Measurements from ENCODE around the gene KCNQ1.

KCNQ1 gene

GRCh38 chr11:2592559-2593392, 148.0 kb downstream of the KCNQ1 start:
- Histone ChIP-seq H3K27ac (ENCODE audit: insufficient read depth, low read length, poor library complexity, severe bottlenecking) (no peak overlapping the region), H3K36me3 (ENCODE audit: control insufficient read depth, insufficient read depth, low read length) (peaks cover 20% of the 10 kb centered on the region), H3K27me3 (replicated peaks; ENCODE audit: control insufficient read depth, insufficient read depth, low read length, poor library complexity, severe bottlenecking) (no peaks in the 10 kb centered on the region), H3K4me1 (ENCODE audit: control insufficient read depth, insufficient read depth, low read length, poor library complexity, severe bottlenecking) (no peaks in the 10 kb centered on the region), H3K4me3 (ENCODE audit: insufficient read depth, low read depth, low read length, poor library complexity, severe bottlenecking) (no peak overlapping the region), H3K9me3 (ENCODE audit: control insufficient read depth, low read length) (no peaks in the 10 kb centered on the region)
- DNase-seq: no peak

GRCh38 chr11:2593393-2593950, 148.7 kb downstream of the KCNQ1 start:
- DNase-seq: no peak

GRCh38 chr11:2594267-2594666, 149.5 kb downstream of the KCNQ1 start:
- no peak for DNase-seq
- Histone ChIP-seq H3K27me3 (replicated peaks; ENCODE audit: control insufficient read depth, insufficient read depth, low read length, poor library complexity, severe bottlenecking) (no peaks in the 10 kb centered on the region), H3K4me3 (ENCODE audit: insufficient read depth, low read depth, low read length, poor library complexity, severe bottlenecking) (no peak overlapping the region), H3K9me3 (ENCODE audit: control insufficient read depth, low read length) (no peaks in the 10 kb centered on the region), H3K4me1 (ENCODE audit: control insufficient read depth, insufficient read depth, low read length, poor library complexity, severe bottlenecking) (no peaks in the 10 kb centered on the region), H3K36me3 (ENCODE audit: control insufficient read depth, insufficient read depth, low read length) (peaks cover 13% of the 10 kb centered on the region), H3K27ac (ENCODE audit: insufficient read depth, low read length, poor library complexity, severe bottlenecking) (no peak overlapping the region)

More at GRCh38 chr11:2593393-2593950, 148.7 kb downstream of the KCNQ1 start:
- H3K4me1 ChIP-seq (ENCODE audit: control insufficient read depth, insufficient read depth, low read length, poor library complexity, severe bottlenecking): no peaks in the 10 kb centered on the region
- H3K9me3 ChIP-seq (ENCODE audit: control insufficient read depth, low read length): no peaks in the 10 kb centered on the region
- no peak overlapping the region for H3K4me3 ChIP-seq (ENCODE audit: insufficient read depth, low read depth, low read length, poor library complexity, severe bottlenecking)
- H3K27me3 ChIP-seq (replicated peaks; ENCODE audit: control insufficient read depth, insufficient read depth, low read length, poor library complexity, severe bottlenecking): no peaks in the 10 kb centered on the region
- H3K36me3 ChIP-seq (ENCODE audit: control insufficient read depth, insufficient read depth, low read length): peaks cover 20% of the 10 kb centered on the region
- no peak overlapping the region for H3K27ac ChIP-seq (ENCODE audit: insufficient read depth, low read length, poor library complexity, severe bottlenecking)

- Histone ChIP-seq H3K36me3 (ENCODE audit: control insufficient read depth, insufficient read depth, low read length) (peaks cover 6% of the 10 kb centered on the region), H3K4me3 (ENCODE audit: insufficient read depth, low read depth, low read length, poor library complexity, severe bottlenecking) (no peak overlapping the region), H3K9me3 (ENCODE audit: control insufficient read depth, low read length) (no peaks in the 10 kb centered on the region), H3K27me3 (replicated peaks; ENCODE audit: control insufficient read depth, insufficient read depth, low read length, poor library complexity, severe bottlenecking) (no peaks in the 10 kb centered on the region), H3K4me1 (ENCODE audit: control insufficient read depth, insufficient read depth, low read length, poor library complexity, severe bottlenecking) (no peaks in the 10 kb centered on the region), H3K27ac (ENCODE audit: insufficient read depth, low read length, poor library complexity, severe bottlenecking) (no peak overlapping the region)
- no peak for DNase-seq
Measured at GRCh38 chr11:2595204-2595603, 150.4 kb downstream of the KCNQ1 start.

GRCh38 chr11:2599561-2600189, 154.9 kb downstream of the KCNQ1 start:
- no peak overlapping the region for H3K27ac ChIP-seq (ENCODE audit: insufficient read depth, low read length, poor library complexity, severe bottlenecking)
- no peaks in the 10 kb centered on the region for H3K36me3 ChIP-seq (ENCODE audit: control insufficient read depth, insufficient read depth, low read length)
- no peaks in the 10 kb centered on the region for H3K27me3 ChIP-seq (replicated peaks; ENCODE audit: control insufficient read depth, insufficient read depth, low read length, poor library complexity, severe bottlenecking)
- no peaks in the 10 kb centered on the region for H3K9me3 ChIP-seq (ENCODE audit: control insufficient read depth, low read length)
- no peak overlapping the region for H3K4me3 ChIP-seq (ENCODE audit: insufficient read depth, low read depth, low read length, poor library complexity, severe bottlenecking)
- no peak for DNase-seq
- no peaks in the 10 kb centered on the region for H3K4me1 ChIP-seq (ENCODE audit: control insufficient read depth, insufficient read depth, low read length, poor library complexity, severe bottlenecking)

- Histone ChIP-seq H3K36me3 (ENCODE audit: control insufficient read depth, insufficient read depth, low read length) (no peaks in the 10 kb centered on the region), H3K4me1 (ENCODE audit: control insufficient read depth, insufficient read depth, low read length, poor library complexity, severe bottlenecking) (no peaks in the 10 kb centered on the region), H3K27ac (ENCODE audit: insufficient read depth, low read length, poor library complexity, severe bottlenecking) (no peak overlapping the region), H3K9me3 (ENCODE audit: control insufficient read depth, low read length) (peaks cover 3% of the 10 kb centered on the region), H3K4me3 (ENCODE audit: insufficient read depth, low read depth, low read length, poor library complexity, severe bottlenecking) (no peak overlapping the region), H3K27me3 (replicated peaks; ENCODE audit: control insufficient read depth, insufficient read depth, low read length, poor library complexity, severe bottlenecking) (no peaks in the 10 kb centered on the region)
- DNase-seq: no peak
Measured at GRCh38 chr11:2609345-2609744, 164.5 kb downstream of the KCNQ1 start.

GRCh38 chr11:2612884-2613571, 168.2 kb downstream of the KCNQ1 start:
- DNase-seq: no peak
- no peaks in the 10 kb centered on the region for H3K36me3 ChIP-seq (ENCODE audit: control insufficient read depth, insufficient read depth, low read length)
- no peak overlapping the region for H3K27ac ChIP-seq (ENCODE audit: insufficient read depth, low read length, poor library complexity, severe bottlenecking)

GRCh38 chr11:2621894-2622293, 177.1 kb downstream of the KCNQ1 start:
- no peak for DNase-seq

More at GRCh38 chr11:2612884-2613571, 168.2 kb downstream of the KCNQ1 start:
- H3K4me1 ChIP-seq (ENCODE audit: control insufficient read depth, insufficient read depth, low read length, poor library complexity, severe bottlenecking): no peaks in the 10 kb centered on the region
- H3K9me3 ChIP-seq (ENCODE audit: control insufficient read depth, low read length): peaks cover 3% of the 10 kb centered on the region
- no peak overlapping the region for H3K4me3 ChIP-seq (ENCODE audit: insufficient read depth, low read depth, low read length, poor library complexity, severe bottlenecking)
- H3K27me3 ChIP-seq (replicated peaks; ENCODE audit: control insufficient read depth, insufficient read depth, low read length, poor library complexity, severe bottlenecking): no peaks in the 10 kb centered on the region

GRCh38 chr11:2625183-2625582, 180.4 kb downstream of the KCNQ1 start:
- no peaks in the 10 kb centered on the region for H3K36me3 ChIP-seq (ENCODE audit: control insufficient read depth, insufficient read depth, low read length)
- H3K9me3 ChIP-seq (ENCODE audit: control insufficient read depth, low read length): no peaks in the 10 kb centered on the region
- no peak for DNase-seq
- no peaks in the 10 kb centered on the region for H3K27me3 ChIP-seq (replicated peaks; ENCODE audit: control insufficient read depth, insufficient read depth, low read length, poor library complexity, severe bottlenecking)
- no peak overlapping the region for H3K4me3 ChIP-seq (ENCODE audit: insufficient read depth, low read depth, low read length, poor library complexity, severe bottlenecking)
- no peak overlapping the region for H3K27ac ChIP-seq (ENCODE audit: insufficient read depth, low read length, poor library complexity, severe bottlenecking)
- no peaks in the 10 kb centered on the region for H3K4me1 ChIP-seq (ENCODE audit: control insufficient read depth, insufficient read depth, low read length, poor library complexity, severe bottlenecking)

More at GRCh38 chr11:2621894-2622293, 177.1 kb downstream of the KCNQ1 start:
- no peak overlapping the region for H3K27ac ChIP-seq (ENCODE audit: insufficient read depth, low read length, poor library complexity, severe bottlenecking)
- H3K4me1 ChIP-seq (ENCODE audit: control insufficient read depth, insufficient read depth, low read length, poor library complexity, severe bottlenecking): no peaks in the 10 kb centered on the region
- no peaks in the 10 kb centered on the region for H3K9me3 ChIP-seq (ENCODE audit: control insufficient read depth, low read length)
- no peaks in the 10 kb centered on the region for H3K27me3 ChIP-seq (replicated peaks; ENCODE audit: control insufficient read depth, insufficient read depth, low read length, poor library complexity, severe bottlenecking)
- no peaks in the 10 kb centered on the region for H3K36me3 ChIP-seq (ENCODE audit: control insufficient read depth, insufficient read depth, low read length)
- H3K4me3 ChIP-seq (ENCODE audit: insufficient read depth, low read depth, low read length, poor library complexity, severe bottlenecking): no peak overlapping the region
